ENCODE results near the gene PANK2.

DNA sequence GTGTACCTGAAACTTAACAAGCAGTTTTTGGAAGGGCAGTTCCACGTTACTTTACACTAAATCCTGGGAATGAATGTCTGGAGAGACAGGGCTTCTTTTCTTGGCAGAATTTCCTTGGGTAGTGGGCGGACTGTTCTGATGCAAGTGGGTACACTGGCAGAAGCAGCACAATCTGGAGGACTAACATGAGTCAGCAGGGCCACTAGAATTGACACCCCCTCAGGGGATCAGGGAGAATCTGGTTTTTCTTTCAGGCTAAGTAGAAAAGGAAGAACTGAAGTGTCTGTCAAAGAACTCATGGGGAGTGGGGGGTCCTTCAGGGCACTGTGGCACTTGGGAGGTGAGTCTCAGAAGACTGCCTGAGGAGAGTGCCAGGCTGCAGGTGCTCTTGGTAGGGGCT, 34.6 kb downstream of the PANK2 start:
- TF ChIP-seq CTCF (IDR thresholded peaks at IDR 0.05) = no peak
- TF ChIP-seq POLR2A (IDR thresholded peaks at IDR 0.05) = no peak

Measured in body of pancreas (tissue), 4 donors.